ENCODE data around the gene KLHL6.

- TF ChIP-seq POLR2A (IDR thresholded peaks at IDR 0.05; ENCODE audit: low read depth, low read length) (no peak), SIN3A (IDR thresholded peaks at IDR 0.05; ENCODE audit: low read depth, low read length) (no peak), NFYB (IDR thresholded peaks at IDR 0.05; ENCODE audit: insufficient read depth, low read depth, low read length) (no peak), RFX5 (IDR thresholded peaks at IDR 0.05; ENCODE audit: low read depth, low read length) (no peak), ZBTB4 (CRISPR knock-in tag; IDR thresholded peaks at IDR 0.05) (no peak)
These were observed 62.7 kb downstream of the KLHL6 start for GRCh38 chr3:183492849-183493179.
